Coronary artery (tissue), 2 donors: ENCODE results near the gene CGGBP1.

Experiments
- DNase-seq: peaks from one replicate; pipeline ENCODE4 v3.0.0-alpha.2; 2017; ENCODE audit warnings: low spot score
- H3K27ac ChIP-seq, 2 donors: fragments of 200-600 bp; sonication (generic); one replicate each; pipeline ENCODE4 v1.5.1; 2016 to 2019
- H3K4me3 ChIP-seq: fragments of 200-600 bp; sonication (generic); 2 replicates; pipeline ENCODE4 v1.5.1; 2016; ENCODE audit warnings: mild to moderate bottlenecking, moderate library complexity
- CTCF ChIP-seq: fragments of 200-600 bp; sonication (generic); IDR thresholded peaks from one replicate; pipeline ENCODE4 v1.5.1; 2019; ENCODE audit warnings: antibody characterized with exemption

Gene CGGBP1

DNA sequence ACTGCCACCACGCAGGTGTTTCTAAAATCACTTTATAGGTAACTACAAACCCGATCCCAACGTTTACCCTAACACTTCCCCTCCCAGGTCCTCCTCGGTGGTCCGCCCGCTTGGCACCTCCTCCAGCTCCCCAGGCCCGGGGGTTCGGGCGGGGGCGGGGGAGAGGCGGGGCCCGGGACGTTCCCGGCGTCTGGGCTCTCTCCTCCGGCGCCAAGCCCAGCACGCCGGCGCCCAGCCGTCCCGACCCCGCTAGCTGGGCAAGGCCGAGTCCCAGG, 562 bp downstream of the CGGBP1 start:
- no peak for DNase-seq
- peak overlapping the region; percentile 77 for H3K4me3 ChIP-seq
- no peak for TF ChIP-seq CTCF
- H3K27ac ChIP-seq = peak overlapping the region; percentile 96 to 97

- no peak for TF ChIP-seq CTCF
- H3K4me3 ChIP-seq = peak overlapping the region; percentile 77
- DNase-seq = no peak
- peak overlapping the region; percentile 96 to 97 for H3K27ac ChIP-seq
Observed at GRCh38 chr3:88057630-88058305, 1.0 kb downstream of the CGGBP1 start.

DNA sequence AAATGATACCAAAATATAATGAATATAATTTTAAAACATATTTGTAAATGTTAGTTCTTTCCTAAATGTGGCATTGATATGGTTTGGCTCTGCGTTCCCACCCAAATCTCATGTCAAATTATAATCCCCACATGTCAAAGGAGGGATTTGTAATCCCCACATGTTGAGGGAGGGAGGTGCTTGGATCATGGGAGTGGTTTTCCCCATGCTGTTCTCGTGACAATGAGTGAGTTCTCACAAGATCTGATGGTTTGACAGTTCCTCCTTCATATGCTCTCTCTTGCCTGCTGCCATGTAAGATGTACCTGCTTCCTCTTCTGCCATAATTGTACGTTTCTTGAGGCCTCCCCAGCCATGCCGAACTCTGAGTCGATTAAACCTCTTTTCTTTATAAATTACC, 12.0 kb downstream of the CGGBP1 start:
- no peak for DNase-seq
- TF ChIP-seq CTCF = no peak
- Histone ChIP-seq H3K4me3 (no peak overlapping the region), H3K27ac (no peak overlapping the region)

DNA sequence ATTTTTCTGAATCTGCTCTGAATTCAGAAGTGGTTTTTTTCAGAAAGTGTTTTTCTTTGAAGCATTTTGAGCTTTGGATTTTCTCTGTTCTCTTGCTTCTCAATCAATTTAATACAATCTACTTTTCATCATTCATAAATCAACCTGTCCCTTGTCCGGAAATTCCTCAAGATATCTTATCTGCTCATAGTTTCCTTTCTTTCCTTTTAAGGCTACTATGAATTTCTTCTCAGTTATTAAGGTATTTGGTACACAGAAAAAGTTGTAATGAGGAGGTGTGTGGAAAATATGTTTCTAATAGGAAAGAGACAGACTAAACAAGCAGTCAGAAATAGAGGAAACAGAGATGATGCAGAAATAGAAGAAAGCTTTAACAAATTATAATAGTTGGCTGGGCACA, 14.4 kb downstream of the CGGBP1 start:
- TF ChIP-seq CTCF = no peak
- no peak overlapping the region for H3K27ac ChIP-seq
- no peak for DNase-seq

DNA sequence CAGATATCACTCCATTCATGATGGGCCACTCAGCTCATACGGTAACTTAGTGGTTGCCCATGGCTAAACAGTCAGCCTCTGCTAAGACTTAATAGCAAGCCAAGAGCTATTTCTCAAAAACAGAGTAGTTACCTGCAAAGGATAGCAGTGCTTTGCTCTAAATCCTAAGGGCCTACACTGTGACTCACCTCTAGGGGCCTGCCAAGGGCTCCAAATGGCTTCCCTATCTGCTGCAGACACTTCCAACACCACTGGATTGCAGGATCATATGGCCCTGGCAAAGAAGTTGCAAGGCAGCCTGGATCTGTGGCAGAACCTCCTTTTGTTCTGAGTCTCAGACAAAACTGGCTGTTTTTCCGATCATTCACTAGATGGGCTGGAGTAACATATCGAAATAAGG, 17.8 kb downstream of the CGGBP1 start:
- DNase-seq = no peak
- Histone ChIP-seq H3K27ac (no peak overlapping the region), H3K4me3 (no peak overlapping the region)
- TF ChIP-seq CTCF = no peak

More for the DNA sequence above, 14.4 kb downstream of the CGGBP1 start:
- H3K4me3 ChIP-seq = no peak overlapping the region

- no peak for TF ChIP-seq CTCF
- Histone ChIP-seq H3K27ac (no peak overlapping the region), H3K4me3 (no peak overlapping the region)
- no peak for DNase-seq
Observed at GRCh38 chr3:88040529-88040928, 18.3 kb downstream of the CGGBP1 start.

- DNase-seq = no peak
- no peak for TF ChIP-seq CTCF
- Histone ChIP-seq H3K27ac (no peak overlapping the region), H3K4me3 (no peak overlapping the region)
Observed at GRCh38 chr3:88038566-88038965, 20.2 kb downstream of the CGGBP1 start.
